ENCODE results near the gene DLG5.

DLG5 gene, protein sequence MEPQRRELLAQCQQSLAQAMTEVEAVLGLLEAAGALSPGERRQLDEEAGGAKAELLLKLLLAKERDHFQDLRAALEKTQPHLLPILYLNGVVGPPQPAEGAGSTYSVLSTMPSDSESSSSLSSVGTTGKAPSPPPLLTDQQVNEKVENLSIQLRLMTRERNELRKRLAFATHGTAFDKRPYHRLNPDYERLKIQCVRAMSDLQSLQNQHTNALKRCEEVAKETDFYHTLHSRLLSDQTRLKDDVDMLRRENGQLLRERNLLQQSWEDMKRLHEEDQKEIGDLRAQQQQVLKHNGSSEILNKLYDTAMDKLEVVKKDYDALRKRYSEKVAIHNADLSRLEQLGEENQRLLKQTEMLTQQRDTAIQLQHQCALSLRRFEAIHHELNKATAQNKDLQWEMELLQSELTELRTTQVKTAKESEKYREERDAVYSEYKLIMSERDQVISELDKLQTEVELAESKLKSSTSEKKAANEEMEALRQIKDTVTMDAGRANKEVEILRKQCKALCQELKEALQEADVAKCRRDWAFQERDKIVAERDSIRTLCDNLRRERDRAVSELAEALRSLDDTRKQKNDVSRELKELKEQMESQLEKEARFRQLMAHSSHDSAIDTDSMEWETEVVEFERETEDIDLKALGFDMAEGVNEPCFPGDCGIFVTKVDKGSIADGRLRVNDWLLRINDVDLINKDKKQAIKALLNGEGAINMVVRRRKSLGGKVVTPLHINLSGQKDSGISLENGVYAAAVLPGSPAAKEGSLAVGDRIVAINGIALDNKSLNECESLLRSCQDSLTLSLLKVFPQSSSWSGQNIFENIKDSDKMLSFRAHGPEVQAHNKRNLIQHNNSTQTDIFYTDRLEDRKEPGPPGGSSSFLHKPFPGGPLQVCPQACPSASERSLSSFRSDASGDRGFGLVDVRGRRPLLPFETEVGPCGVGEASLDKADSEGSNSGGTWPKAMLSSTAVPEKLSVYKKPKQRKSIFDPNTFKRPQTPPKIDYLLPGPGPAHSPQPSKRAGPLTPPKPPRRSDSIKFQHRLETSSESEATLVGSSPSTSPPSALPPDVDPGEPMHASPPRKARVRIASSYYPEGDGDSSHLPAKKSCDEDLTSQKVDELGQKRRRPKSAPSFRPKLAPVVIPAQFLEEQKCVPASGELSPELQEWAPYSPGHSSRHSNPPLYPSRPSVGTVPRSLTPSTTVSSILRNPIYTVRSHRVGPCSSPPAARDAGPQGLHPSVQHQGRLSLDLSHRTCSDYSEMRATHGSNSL (N-terminal part only)

DNA sequence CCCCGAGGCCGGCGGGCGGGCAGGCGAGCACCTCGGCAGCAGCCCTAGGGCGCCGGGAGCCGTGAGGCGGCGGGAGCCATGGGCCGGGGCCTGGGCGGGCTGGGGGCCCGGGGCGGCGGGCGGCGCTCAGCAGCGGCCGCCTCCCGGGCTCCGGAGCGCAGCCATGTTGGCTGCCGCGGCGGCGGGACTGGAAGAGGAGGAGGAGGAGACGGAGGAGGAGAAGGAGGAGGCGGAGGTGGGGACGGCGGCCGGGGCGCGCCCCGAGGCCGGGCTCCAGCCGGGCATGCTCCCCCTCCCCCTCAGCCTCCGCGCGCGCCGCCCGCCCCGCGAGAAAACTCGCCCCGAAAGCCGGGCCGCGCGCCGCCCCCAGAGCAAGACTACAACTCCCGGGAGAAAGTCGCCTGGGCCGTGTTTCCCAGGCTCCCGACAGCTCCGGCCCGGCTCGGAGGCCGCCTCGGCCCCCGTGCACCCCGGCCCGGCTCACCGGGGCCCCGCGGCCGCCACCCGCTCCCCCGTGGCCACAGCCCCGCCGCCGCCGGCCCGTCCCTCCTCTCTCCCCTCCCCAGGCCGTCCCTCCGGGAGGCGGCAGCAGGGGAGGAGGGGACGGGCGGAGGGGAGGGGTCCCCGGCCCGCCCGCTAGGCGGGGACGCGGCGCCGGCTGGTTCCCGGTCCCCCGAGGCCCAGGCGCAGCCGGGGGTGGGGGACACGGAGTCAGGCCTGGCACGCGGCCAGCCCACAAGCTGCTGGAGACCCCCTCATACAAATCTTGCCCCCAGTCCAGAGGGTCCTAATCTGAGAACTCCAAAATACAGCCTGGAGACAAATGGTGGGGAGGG lies at the start of gene DLG5:
DLG5 (minus strand) TSS at position 190 of the 836 bp plus-strand sequence. CDS start 235 bp downstream, outside the sequence.
- peak; percentile 13 for DNase-seq

DNA sequence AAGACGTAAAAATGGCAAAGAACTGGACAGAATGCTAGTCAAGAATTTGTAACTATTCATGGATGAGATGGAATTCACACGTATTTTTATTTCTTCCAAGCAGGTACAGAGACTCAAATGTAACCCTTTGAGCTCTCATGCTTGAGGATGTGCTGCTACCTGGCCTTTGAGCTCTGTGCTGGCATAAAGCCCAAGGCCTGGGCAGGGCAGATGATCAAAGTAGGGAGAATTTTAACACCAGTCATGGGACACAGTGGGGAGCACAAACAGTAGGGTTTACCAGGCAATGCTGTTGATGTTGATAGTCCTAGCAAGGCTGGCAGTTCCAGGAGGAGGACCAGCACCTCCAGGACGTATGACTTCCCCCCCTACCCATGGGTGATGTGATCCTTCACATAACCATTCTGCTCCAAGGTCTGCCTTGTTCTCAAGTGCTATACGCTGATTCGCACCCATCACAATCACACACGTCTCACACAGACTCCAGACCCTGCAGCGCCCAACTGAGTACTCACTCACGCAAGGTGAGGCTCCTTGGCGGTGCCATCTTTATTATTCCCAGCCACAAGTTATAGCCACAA lies 48.6 kb upstream of the DLG5 start:
- DNase-seq = no peak

DNA sequence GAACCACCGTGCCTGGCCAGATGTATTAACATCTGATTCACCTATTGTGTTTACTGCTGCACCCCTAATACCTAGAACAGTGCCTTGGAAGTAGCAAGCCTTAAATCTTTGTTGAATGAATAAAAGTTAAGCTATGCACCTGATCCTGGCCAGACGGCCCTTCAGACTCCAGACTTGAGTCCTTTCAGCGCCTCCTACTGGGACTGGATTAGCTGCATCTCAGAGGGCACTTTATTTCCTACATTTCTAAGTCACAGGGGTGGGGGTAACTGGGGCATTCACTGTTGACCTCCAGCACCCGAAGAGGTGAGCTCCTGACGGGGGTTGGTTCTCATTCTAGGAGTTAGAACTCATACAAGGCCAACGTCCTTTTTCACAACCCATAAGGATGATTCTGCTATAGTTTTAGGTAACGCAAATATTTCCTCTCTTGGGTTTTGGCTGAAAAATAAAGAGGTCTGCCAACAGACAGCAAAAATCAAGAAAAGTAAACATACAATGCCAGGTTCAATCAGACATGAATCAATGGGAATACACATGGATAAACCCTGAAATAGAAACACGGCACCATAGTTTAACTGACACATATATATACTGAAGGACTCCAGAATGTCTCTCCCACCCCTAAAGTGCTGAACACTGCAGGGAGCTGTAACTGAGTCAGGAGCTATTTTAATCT lies 48.0 kb upstream of the DLG5 start:
- DNase-seq = no peak

DNA sequence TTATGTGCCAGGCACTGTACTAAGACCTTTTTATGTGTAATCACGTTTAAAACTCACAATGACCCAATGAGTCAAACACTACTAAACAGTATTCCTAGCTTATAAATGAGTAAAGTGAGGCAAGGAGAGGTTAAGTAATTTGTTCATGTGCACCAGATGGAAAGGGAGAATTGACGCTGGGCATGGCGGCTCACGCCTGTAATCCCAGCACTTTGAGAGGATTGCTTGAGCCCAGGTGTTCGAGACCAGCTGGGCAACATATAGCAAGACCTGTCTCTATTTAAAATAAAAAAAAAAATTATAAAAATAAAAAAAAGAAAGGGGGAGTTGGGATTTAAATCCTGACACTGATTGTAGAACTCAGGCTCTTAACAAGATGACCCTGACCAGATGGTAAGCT lies 46.7 kb upstream of the DLG5 start:
- no peak for DNase-seq

DNA sequence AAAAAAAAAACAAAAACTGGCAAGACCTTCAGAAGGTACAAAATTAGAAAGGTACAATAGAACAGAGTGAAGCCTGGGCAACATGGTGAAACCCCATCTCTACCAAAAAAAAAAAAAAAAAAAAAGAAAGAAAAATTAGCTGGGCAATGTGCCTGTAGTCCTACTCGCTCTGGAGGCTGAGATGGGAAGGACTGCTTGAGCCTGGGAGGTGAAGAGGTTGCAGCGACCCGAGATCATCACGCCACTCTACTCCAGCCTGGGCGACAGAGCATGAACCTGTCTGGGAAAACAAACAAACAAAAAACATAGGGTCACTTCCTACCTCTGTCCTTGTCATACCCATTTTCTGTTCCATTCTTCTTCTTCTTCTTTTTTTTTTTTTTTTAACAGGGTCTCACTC lies 45.6 kb upstream of the DLG5 start:
- DNase-seq = no peak

DNA sequence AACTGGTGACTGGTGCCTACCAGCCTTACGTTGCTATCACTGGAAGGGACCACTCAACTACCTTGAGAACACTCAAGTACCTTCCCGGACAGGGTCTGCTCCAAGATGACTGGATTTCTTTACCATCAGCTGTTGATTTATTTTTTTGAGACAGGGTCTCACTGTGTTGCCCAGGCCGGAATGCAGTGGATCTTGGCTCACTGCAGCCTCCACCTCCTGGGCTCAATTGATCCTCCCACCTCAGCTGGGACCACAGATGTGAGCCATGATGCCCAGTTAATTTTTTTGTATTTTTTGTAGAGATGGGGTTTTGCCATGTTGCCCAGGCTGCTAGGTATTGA lies 45.2 kb upstream of the DLG5 start:
- no peak for DNase-seq

DNA sequence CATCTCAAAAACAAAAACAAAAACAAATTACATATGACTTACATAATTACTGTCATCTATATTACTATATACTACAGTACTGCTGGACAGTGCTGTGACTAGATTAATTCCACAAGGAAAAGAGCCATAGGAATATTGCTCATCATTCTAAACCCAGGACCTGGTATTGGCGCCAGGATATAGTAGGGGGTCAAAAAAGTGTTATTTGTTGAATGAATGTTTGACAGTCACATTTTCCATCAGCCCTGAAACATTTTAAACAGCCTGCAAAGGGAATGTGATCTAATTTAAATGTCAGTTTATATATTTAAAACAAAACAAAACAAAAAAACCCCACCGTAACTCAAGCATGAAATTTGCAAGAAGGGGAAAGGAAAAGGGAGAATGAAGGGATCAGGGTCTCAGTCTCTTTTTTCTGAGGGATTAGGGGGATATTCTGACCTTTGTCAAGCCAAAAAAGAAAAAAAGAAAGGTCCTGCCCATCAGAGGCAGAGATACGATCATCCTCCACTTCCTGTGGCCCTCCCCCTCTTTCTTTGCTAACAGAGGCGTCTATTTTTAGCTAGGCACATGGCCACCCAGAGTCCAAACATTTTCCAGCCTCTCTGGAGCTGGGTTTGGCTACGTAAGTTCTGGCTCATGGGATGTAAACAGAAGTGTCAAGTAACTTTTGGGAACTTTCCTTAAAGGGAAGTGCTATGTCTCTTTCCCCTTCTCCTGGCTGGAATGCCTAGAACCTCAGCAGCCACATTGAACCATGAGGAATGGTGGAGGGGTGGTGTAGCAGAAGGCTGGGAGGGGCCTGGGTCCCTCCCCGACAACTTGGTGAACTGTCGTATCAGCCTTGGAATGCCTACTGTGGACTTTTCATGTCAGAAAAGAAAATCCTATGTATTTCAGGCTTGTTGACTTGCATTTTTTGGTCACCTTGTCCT lies 44.6 kb upstream of the DLG5 start:
- DNase-seq = no peak

DNA sequence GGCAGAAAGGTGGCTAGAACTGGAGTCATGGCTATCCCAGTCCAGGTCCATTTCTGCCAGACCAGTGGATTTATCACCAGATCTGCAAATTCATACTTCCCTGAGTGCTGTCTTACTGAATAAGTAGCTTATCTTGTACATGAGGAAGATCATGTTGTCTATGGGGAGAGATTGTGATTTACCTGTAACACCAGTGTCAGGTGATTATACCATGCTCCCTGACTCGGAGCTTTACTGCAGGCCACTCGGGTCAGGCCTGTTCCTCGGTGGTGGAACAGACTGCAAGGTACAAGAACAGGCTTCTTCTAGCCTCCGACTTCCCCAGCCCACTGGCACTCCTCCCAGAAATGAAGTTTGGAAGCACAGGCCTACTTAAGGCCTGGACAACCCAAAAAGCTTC lies 42.6 kb upstream of the DLG5 start:
- DNase-seq = no peak

DNA sequence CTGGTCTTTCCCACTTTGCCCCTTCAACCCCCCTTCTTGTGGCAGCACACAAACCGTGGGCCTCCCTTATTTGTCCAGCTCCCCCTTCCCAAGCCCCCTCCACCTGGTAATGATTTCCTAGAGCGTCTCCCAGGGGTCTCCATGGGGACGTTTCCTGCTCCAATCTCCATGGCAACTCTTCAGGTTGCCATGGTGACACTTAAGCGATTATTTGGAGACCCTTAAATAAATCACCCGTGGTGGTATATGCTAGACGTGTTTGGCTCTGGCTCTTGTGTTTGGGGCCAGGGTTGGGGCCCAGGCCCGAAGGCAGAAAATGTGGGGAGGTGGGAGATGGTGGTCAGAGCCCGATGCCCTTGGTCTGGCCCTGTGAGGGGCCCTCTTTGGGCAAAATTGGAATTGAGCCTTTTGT lies 41.1 kb upstream of the DLG5 start:
- DNase-seq = no peak

DNA sequence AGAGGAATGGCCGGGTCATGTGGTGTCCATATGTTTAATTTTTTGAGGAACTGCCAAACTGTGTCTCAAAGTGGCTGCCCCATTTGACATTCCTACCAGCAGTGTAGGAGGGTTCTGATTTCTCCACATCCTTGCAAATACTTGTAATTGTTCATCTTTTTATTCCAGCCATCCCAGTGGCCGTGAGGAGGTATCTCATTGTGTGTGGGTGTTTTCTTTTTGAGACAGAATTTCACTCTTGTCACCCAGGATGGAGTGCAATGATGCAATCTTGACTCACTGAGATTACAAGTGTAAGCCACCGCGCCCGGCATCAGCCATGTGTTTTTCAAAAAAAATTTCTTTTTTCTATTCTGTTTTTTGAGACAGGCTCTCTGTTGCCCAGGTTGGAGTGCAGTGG lies 38.7 kb upstream of the DLG5 start:
- no peak for DNase-seq

DNA sequence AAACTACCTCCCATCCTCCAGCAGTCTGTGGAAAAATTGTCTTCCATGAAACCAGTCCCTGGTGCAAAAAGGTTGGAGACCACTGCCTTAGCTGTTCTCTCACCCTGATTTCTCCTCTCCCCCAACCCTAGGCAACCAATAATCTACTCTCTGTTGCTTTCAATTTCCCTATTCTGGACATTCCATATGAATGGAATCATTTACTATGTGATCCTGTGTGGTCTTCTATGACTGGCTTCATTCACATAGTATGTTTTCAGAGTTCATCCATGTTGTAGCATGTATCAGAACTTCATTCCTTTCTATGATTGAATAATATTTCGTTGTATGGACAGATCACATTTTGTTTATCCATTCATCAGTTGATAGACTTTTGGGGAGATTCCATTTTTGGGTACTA lies 38.3 kb upstream of the DLG5 start:
- no peak for DNase-seq

DNA sequence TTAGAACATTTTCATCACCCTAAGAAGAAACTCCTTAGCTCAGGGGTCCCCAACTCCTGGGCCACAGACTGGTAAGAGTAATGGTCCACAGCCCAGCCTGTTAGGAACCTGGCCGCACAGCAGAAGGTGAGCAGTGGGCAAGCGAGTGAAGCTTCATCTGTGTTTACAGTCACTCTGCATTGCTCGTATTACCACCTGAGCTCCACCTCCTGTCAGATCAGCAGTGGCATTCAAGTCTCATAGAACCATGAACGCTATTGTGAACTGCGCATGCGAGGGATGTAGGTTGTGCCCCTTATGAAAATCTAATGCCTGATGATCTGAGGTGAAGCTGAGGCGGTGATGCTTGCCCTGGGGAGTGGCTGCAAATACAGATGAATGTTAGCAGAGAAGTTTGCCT lies 37.3 kb upstream of the DLG5 start:
- DNase-seq = no peak

DNA sequence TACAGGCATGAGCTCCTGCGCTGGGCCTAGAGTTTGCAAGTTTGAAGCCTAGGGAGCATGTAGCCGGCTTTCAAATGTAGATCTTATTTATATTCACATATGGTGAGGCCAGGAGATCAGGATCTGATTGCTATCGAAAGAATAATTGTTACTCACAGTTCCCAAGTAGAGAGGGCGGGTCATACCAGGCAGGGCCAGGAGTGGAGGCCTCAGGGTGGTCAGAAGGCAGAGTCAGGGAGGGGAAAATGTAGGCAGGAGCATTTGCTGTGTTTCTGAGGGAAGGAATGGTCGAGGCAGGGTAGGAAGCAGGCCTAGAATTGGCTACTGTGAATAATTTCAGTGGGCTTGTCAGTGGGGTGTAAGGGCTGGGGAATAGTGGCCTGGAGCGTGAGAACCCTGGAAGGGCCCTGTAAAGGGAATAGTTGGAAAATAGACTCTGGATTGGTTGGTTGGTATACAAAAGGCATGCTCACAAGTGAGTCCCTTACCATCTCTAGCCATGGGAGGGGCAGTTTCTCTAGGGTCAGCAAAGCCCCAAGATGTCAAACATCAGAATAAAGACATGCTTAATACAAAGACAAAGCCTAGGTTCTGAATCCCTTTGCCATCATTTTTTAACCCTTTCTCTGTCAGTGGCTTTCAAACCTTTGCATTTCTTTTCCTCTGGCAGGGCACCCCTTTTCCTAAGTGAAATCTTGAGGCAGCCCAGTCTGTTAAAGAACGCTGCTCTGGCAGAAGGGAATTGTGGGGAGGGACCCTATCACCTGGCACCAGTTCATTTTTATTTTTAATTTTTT lies 36.0 kb upstream of the DLG5 start:
- no peak for DNase-seq

DNA sequence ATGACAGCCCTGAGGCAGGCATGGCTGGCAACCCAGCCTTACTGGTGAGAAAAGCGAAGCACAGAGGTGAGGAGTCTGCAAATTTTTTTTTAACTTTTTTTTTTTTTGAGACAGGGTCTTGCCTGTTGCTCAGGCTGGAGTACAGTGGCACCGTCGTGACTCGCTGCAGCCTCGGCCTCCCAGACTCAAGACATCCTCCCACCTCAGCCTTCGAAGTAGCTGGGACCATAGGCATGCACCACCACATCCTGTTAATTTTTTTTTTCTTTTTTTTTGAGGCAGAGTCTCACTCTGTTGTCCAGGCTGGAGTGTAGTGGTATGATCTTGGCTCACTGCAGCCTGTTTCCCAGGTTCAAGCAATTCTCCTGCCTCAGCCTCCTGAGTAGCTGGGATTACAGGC lies 35.1 kb upstream of the DLG5 start:
- DNase-seq = no peak

DNA sequence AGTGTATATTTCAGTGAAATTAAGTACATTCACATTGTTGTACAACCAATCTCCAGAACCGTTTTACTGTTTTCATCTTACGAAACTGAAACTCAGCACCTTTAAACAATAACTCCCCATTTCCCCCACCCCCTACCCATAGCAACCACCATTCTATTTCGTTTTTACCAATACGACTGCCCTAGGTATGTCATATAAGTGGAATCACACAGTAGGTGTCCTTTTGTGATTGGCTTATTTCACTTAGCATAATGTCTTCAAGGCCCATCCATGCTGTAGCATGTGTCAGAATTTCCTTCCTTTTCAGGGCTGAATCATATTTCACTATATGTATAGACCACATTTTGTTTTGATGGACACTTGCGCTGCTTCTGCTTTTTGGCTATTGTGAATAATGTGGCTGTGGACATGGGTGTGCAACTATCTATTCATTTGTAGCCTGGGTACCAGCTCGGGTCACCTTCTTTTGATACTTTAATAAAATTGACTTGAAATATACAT lies 34.3 kb upstream of the DLG5 start:
- DNase-seq = no peak

DNA sequence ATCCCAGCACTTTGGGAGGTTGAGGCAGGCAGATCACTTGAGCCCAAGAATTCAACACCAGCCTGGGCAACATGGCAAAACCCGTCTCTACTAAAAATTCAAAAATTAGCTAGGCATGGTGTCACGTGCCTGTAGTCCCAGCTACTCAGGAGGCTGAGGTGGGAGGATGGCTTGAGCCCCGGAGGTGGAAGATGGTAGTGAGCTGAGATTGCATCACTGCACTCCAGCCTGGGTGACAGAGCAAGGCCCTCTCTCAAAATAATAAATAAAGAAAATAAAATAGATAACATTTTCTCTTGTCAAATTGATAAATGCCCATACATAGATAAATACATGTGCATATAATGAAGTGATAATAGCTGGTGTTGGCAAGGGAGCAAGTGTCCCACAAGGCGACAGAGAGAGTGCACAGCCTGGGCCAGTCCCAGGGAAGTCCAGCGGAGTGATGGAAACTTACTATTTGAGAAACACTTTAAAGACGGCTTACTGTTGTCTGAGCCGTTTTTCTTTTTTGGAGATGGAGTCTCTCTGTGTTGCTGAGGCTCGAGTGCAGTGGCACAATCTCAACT lies 33.4 kb upstream of the DLG5 start:
- DNase-seq = no peak

DNA sequence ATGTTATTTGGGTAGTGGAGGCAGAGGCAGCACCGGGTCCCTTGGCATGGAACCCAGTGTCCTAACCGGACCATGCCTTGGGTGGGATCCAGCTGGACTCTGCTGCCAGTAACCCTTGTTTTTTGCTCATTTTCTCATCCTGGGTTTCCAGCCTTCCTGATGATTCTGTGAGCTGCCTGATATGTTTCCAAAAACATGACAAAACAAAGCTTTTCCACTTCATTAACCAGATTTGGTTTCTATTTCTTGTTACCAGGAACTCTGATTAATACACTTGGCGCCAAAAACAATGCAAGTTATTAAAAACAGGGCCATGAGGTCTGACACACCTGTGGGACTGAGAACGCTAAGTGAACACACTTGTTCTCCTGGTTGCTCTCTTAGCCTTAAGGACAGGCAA lies 32.8 kb upstream of the DLG5 start:
- no peak for DNase-seq

DNA sequence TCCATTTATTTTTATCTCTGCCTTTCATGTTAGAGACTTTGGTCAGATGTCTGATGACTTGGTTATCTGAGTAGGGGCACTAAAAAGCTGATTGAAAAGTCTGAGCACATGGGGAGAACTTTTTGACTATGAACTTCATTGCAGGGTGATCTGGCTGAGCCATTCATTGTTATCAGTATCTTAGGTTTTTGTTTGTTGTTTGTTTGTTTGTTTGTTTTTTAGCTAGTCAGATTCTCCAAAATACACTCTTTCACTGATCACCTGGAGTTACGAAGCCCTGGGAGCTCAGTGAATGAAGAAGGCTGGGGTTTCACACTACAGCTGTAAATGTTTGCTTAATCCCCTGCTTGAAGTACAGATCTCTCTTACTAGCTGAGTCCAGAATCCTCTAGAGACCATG lies 28.6 kb upstream of the DLG5 start:
- no peak for DNase-seq

DNA sequence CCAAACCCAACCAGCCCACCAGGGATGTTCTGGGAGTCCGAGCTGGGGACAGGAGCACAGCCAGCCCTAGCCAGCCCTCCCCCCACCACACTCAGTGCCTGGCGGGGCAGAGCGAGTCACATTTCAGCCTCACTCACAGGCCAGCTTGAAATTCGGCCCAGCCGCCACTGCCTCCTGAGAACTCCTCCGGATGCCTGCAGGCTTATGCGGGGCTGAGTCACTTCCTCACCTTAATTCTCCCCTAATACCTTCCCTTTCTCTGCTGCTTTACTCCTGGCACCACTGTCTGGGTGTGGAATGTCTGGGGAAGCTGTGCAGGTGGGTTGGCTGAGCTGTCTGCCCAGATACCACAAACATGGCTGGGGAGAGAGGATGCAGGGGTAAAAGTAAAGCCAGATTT lies 22.6 kb upstream of the DLG5 start:
- no peak for DNase-seq
